OCI-LY7 (cell line): ENCODE measurements around the gene EPSTI1.

ENCODE experiments used
- CTCF ChIP-seq: fragments of 200-600 bp; sonication (generic); conservative IDR thresholded peaks from 2 replicates; pipeline ENCODE4 v1.5.1; 2014; ENCODE audit warnings: mild to moderate bottlenecking, antibody characterized with exemption, low read length, moderate library complexity, mixed read lengths
- EZH2phosphoT487 ChIP-seq: fragments of 200-600 bp; sonication (generic); IDR thresholded peaks from 2 replicates; pipeline ENCODE4 v1.6.1; 2018; ENCODE audit warnings: low read depth, borderline replicate concordance, mild to moderate bottlenecking, mixed run types, antibody characterized with exemption, low read length, moderate library complexity, mixed read lengths

- TF ChIP-seq CTCF (no peak), EZH2phosphoT487 (no peak)
These were observed 11.7 kb upstream of the EPSTI1 start for GRCh38 chr13:43003729-43004128.
